HG02870 (cell line): Measurements from ENCODE around the gene ADCY7.

Experiments
- ATAC-seq: cut with Tn5 transposase; IDR thresholded peaks from one replicate; pipeline ENCODE4 v1.9.1; 2021; ENCODE audit warnings: mild to moderate bottlenecking, moderate library complexity; ENCODE audit not compliant: unreplicated experiment

The ADCY7 gene

DNA sequence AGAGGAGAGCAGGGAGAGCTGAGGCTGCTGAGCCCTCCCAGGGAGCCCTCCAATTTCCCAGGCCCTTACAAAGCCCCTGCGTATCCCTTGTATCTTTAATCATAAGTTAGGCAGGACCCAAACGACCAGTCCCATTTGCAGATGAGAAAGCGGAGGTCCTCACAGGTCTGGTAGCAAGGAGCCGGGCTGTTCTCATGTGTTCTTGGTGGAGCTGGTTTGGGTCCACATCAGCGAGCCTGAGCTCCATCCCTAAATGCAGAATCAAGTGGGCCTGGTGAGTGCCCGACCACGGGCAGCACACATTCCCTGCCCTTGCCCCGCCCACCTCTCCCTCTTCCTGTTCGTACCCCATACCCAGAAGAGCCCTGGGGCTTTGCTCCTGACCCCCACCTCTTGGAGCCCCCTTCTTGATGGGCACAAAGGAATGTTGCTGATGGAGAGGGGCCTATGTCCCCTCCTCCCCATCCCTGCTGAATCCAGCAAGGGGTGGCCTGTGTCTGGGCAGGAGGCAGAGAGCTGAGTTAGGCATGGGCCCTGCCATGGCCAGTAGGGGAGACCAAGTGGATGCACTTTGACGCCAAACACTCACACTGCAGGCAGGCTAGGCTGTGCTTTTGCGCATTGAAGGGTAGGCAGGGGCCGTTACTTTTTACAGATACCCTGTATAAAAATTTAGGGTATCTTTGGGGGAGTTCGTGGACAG is 18.3 kb upstream of the ADCY7 start:
- ATAC-seq: no peak

DNA sequence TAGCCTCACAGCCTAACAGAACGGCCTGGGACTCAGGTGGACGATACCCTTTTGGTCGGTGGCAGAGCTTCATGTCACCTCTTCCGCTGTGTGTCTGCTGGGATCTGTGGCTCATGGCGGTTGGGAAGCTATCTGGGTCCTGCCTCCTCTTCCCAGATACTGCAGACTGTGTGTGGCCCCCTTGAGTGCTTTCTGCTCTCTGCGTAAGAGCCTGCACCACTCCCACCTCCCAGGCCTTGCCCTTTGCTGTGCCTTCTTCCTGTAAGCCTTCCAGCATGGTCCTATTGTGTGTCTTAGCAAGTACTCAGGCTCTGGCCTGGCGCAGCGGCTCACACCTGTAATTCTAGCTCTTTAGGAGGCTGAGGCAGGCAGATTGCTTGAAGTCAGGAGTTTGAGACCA is 17.5 kb upstream of the ADCY7 start:
- ATAC-seq: no peak

DNA sequence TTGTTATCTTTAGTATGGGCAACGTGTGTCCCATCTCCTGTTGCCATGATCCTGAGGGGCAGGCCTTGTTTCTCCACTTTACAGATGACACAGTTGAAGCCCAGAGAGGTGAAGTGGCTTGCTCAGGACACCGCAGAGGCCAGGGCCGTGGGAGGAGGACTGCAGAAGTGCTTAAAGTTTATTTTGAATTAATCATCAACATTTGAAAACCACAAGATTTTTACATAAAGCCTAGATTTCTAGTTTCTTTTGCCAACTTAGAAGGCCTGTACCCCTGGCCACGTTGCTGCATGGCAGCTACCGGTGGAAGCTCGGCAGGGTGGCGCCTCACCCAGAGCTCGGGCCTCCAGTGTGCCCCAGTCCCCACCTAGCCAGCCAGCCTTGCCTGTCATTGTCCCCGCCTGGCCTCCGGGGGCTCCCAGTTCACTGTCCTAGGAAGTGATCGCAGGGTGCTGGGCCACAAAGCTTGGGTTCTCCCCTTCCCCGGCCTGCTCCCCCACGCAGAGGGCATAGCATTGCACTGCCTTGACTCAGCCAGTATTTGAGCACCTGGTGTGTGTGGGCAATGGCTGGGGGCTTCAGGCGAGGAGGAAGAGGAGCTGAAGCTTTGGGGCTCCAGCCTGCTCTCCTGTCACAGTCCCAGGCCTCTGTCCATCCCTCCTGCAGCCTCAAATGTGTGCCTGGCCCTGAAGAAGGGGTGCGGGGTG is 14.8 kb upstream of the ADCY7 start:
- ATAC-seq: no peak

DNA sequence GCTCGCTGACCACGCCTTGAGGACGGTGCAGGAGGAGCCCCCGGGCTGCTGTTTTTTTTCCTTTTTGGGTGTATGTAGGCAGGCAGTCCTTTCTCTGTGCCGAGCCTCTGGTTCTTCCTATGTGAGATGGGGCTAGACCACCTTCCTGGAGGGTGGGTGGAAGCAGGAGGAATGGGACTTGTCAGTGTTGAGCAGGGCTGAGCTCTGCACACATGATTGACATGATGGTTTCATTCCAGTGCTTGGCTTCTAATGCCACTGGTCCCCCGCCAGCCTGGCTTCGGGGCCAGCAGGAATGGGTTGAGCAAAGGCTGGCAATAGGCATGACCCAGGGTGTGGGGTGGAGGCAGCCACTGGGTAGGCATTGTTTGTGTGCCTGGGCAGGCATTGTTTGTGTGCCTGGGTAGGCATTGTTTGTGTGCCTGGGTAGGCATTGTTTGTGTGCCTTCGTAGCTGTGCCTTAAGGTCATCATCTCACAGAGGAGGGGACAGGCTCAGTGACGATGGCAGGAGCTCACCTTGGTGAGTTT is 14.2 kb upstream of the ADCY7 start:
- ATAC-seq: no peak

DNA sequence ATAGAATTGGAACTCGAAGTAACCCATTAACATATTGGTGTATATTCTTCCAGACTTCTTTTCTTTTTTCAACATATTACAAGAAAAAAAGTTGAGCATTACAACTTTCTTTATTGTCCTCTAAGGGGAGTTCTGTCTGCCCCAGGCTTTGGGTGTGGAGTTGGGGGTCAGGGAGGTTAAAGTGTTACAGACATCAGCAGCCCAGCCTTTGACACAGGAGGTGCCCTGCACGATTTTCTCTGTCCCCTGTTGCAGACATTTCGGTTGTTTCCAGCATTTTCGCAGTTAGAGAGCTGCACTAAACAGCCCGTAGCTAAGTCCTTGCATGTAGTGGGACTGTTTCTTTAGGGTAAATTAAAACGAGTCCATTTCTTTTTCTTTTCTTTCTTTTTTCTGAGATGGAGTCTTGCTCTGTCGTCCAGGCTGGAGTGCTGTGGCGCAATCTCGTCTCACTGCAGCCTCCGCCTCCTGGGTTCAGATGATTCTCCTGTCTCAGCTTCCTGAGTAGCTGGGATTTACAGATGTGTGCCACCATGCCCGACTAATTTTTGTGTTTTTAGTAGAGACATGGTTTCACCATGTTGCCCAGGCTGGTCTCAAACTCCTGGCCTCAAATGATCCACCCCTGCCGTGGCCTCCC is 13.4 kb upstream of the ADCY7 start:
- no peak for ATAC-seq

DNA sequence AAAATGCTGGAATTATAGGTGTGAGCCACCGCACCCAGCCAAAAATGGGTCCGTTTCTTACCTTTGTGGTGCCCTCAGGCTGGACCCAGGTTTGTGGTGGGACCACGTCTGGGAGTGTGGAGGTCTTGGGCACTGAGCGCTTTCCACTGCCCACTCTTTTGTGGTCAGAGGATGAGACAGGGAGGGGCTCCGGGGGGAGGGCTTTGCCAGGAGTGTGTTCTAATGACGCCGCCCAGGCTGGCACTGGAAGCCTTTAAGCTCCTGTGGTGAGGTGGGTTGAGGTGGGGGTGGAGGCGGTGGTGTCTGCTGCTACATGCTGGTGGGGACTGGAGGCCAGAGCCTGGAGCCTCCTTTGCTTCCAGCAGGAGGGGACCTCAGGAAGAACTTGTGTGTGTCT is 12.8 kb upstream of the ADCY7 start:
- no peak for ATAC-seq

DNA sequence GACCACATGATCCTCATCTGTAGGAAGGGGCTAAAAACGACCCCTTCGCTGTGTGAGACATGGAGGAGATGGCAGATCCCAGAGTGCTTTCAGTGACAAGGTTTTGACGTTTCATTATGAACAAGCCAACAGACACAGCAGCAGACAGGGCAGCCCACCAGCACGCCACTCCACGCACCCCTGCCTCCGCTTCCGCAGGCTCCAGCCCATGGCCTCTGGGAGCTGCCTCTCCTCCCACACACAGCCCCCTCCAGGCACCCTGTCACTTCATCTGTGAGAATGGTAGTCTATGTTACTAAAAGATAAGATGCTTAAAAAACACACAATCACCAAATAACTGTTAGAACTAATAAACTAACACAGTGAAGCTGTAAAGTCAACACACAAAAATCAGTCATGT is 12.3 kb upstream of the ADCY7 start:
- no peak for ATAC-seq

DNA sequence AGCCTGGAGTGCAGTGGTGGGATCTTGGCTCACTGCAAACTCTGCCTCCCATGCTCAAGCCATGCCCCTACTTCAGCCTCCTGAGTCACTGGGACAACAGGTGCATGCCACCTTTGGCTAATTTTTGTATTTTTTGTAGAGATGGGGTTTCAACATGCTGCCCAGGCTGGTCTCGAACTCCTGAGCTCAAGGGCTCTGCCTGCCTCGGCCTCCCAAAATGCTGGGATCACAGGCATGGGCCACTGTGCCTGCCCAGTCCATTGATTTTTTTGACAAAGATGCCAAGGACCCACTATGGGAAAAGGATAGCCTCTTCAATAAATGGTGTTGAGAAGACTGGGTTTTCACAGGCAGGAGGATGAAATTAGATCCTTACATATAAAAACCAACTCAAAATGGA is 10.8 kb upstream of the ADCY7 start:
- no peak for ATAC-seq

DNA sequence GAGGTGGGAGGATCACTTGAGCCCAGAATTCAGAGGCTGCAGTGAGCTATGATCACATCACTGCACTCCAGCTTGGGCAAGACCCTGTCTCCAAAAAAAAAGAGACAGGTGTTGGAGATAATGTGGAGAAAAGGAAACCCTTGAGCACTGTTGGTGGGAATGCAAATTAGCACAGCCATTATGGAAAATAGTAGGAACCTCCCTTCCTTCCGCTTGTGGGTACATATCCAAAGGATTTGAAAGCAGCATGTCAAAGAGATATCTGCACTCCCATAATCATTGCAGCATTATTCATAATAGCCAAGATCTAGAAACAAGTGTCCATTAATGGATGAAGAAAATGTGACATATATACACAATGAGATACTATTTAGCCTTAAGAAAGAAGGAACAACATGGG is 9.7 kb upstream of the ADCY7 start:
- ATAC-seq: no peak

DNA sequence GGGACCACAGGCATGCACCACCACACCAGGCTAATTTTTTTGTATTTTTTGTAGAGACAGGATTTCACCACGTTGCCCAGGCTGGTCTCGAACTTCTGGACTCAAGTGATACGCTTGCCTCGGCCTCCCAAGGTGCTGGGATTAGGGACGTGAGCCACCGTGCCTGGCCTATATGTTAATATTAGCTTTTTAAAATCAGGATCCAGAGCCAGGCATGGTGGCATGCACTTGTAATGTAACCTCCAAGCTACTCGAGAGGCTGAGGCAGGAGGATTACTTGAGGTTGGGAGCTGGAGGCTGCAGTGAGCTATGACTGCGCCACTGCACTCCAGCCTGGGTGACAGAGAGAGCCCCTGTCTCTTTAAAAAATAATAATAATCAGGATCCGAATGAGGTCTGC is 8.5 kb upstream of the ADCY7 start:
- no peak for ATAC-seq

DNA sequence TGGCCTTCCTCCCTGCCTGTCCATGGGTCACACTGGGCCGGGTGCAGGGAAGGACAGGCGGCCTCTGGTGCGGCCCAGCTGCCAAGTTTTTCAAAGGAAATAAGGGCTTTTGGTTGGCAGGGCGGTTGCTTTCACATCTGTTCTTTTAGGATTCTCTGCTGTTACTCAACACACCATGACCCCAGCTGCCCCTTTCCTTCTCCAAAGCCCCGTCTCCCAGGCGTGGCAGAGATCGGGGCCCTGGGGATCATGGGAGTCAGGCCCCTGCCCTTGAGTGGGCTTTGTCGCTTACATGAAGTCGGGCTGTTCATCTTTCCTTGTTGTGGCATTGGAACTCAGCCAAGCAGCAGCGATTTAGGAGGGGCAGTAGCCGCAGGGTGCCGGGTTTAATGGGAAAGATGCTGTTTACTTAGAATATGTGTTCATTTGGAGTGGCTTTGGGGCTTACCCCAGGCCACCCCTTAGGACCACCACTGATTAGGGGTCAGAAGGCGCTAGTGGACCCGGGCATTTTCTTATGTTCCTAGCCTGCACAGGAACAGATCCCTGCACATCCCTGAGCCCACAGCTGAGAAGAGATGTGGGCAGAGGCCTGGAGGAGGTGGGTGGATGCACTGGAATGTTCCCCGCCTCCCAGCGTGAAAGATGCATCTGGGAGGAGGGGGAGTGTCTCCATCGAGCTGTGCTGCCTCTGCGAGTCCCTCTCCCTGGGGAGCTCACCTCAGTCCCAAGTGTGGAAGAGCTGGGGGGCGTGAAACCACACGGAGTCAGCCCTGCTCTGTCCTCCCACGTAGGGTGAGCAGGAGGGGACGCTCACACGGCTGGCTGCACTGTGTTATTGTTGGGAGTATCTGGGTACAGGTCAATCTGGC is 6.8 kb upstream of the ADCY7 start:
- no peak for ATAC-seq

DNA sequence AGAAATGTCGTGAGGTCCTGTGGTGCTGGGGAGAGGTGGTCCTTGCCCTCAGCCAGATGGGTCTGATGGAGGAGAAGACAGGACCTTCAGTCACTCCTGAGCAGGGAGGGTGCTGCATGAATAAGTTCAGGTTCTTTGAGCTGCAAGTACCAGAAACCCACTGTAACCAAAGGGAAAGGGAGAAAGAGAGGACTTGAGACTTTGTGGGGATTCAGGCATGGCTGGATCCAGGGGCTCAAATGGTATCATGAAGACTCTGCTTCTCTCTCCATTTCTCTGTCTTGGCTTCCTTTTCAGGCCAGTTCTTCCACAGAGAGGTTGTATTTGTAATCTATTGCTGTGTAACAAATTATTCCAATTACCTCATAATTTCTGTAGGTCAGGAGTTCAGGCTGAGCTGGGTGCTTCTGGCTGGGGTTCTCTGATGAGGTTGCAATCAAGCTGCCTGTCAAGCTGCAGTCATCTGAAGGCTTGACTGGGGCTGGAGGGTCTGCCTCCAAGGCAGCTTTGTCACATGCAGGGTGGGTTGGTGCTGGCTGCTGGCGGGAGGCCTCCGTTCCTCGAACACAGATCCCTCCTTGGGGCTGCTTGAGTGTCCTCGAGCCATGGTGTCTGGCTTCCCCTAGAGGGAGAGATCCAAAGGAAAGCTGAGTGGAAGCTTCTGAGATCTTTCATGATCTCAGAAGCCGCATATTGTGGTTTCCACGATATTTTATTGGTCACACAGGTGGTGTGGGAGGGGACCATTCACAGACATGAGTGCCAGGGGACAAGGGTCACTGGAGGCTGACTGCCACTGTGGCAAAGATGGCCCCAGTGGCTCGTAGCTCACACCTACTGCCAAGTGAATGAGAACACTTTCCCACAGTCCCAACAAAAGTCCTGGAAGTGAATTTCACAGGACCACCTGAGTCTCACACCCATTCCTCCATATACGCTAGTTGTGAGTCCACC is 5.9 kb upstream of the ADCY7 start:
- ATAC-seq: no peak

DNA sequence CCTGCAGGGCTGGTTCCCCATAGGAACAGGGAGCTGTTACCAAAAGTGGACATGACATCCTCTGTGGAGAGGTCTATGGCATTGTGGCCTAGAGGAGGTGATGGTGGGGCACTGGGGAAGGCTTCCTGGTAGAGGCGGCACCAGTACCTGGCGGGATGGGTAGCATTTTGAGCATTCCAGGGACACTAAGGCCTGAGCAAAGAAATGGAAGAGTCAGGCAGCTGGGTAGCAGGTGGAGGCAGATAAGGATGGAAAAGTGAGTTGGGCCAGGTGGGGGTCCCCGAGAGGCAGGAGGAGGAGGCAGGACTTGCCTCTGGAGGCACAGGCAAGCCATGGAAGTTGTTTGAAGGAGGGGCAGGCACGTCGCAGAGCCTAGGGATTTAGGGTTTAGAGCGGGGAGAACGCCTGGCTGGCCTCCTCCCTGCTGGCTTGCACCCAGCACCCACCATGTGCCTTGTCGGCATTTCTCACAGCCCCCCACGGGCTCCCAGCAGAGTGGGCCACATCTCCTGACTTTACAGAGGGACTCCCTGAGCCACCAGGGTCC is 5.1 kb upstream of the ADCY7 start:
- ATAC-seq: no peak

DNA sequence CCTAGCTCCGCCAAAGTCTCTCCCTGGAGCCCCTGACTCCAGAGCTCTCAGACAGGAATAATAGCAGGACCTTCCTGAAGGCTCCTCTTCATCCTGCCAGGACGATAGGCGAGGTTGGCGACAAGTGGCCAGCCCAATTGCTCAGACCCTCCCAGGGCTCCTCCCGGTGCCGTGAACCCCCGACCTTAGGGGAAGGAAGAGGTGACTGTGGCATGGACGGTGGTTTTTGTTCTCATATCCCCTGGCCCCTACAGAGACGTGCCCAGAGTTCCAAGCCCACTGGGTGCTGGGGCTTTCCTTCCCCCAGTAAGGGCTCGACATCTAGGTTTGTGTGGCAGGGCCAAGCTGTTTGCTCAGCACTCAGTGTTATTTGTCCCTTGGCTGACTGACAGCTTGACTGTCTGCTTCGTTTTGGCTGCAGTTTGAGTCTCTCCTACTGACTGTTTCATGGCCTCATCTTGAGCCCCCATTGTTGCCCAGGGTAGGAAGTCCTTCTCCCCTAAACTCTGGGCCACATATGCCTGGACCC is 4.6 kb upstream of the ADCY7 start:
- ATAC-seq: no peak

DNA sequence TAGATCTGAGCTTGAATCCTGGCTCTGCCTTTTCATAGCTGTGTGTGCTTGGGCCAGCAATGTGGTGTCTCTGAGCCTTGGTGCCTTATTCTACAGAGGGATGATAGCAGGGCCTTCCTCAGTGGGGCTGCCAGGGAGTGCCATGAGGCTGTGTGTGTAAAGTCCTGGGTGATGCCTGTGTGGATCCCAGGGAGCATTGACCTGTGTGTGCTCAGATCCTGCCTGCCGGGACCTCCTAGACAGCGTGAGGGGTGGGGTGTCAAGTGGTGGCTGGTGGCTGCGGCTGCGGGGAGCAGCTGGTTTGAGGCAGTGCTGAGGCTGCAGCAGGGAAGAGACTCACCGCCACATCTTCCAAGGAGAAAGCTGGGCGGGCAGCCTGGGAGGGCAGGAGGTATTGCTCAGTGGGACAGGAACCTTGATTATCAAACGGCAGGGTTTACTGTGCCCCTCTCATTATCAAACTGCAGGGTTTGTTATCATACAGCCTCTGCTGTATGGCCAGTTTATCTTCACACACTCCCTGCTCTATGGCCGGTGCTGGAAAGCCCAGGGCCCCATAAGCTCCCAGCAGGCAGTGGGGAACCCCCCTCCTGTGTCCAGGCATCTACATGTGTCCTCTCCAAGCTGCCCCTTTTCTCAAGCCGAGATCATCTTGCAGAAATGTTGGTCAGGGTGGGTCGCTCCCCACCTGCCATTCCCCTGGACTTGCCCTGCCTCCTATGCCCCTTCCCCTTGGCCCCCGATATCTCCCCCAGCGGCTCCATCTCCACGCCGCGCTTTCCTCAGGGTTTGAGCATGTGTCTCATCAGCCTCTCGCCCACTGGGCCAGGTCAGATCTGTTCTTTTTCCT is 3.1 kb upstream of the ADCY7 start:
- no peak for ATAC-seq

DNA sequence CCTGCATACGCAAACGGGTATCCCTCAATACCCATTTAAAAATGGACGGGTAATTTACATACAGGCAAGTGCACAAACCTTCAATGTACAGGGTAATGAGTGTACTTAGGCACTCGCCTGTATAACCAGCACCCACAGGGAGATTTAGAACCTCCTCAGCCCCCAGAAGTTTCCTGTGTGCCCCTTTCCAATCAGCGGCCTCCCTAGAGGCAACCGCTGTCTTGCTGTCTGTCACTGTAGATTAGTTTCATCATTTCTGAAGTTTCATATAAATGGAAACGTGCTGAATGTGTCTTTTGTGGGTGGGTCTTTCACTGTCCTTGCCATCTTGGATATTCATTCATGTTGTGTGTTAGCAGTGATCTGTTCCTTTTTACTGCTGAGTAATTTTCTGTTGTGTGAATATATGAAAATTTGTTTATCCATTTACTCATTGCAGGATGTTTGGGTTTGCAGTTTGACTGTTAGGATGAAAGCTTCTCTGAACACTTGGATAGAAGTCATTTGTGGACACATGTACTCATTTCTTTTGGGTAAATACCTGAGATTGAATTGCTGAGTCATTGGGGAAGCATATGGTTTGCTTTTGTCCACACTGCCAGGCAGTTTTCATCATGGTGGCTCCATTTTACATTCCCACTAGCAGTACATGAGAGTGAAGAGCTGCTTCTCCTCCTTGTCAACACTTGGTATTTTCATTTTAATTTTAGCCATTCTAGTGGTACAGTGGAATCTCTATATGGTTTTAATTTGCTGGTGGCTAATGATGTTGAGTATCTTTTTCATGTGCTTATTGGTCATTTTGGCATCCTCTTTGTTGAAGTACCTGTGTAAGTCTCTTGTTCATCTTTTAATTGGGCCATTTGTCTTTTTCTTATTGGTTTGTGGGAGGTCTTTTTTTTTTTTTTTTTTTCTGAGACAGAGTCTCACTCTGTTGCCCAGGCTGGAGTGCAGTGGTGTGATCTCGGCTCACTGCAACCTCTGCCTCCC is 2.1 kb upstream of the ADCY7 start:
- ATAC-seq: peak; percentile 51

DNA sequence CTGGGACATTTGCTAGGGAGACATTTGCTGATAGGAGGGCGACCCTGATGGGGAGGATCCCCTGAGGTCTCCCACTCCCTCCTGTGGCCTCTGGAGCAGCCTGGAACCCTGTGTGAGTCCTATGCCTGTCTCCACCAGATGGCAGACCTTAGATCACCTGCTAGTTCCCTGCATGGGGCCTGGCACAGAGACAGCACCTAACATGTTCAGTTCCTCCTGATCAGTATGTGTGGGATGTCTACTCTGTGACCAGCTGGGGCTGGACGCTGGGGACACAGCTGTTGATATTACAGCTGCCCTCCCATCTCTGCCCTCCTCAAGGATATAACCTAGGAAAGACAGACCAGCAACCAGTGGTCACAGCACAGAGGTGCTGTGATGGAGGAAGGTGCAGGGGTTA is 1.1 kb upstream of the ADCY7 start:
- no peak for ATAC-seq
